Measurements from ENCODE around the gene IFNL2.

- TF ChIP-seq CTCF (IDR thresholded peaks at IDR 0.05) (no peak), POLR2A (IDR thresholded peaks at IDR 0.05) (no peak)
Observed at GRCh38 chr19:39318071-39318470, 49.9 kb downstream of the IFNL2 start.
